Kidney epithelial cell (primary cell): ENCODE data around the gene KAT2A. TPM values are rescaled to one million over a fixed set of nuclear protein-coding genes. Genes with fewer than 3 reads are reported as not detected.

Experiments
- DNase-seq: peaks from one replicate; pipeline ENCODE4 v3.0.0-alpha.2; 2010; ENCODE audit warnings: low read depth
- H3K27me3 ChIP-seq: 2 replicates; pipeline ENCODE4 v1.6.0; 2011; ENCODE audit warnings: low read length; ENCODE audit not compliant: control insufficient read depth, insufficient read depth
- H3K36me3 ChIP-seq: 2 replicates; pipeline ENCODE4 v1.5.1; 2011; ENCODE audit warnings: low read length; ENCODE audit not compliant: control insufficient read depth, insufficient read depth
- H3K4me3 ChIP-seq: 2 replicates; pipeline ENCODE4 v1.5.1; 2011; ENCODE audit warnings: low read depth, mild to moderate bottlenecking, control low read depth, low read length
- total RNA-seq: library from RNA; depleted of rRNA; stranded (reverse); fragments of >200 nt; gene quantifications from 2 replicates; pipeline ENCODE4 v1.2.3, GENCODE V29; 2015
- TF ChIP-seq, protein P1 (sequence below): IDR thresholded peaks from 2 replicates; pipeline ENCODE4 v1.5.1; 2011; ENCODE audit warnings: mild to moderate bottlenecking, moderate library complexity, low read length, control low read depth, inconsistent platforms; ENCODE audit not compliant: insufficient read depth, poor library complexity, severe bottlenecking

The KAT2A gene
- total RNA-seq, 1 donor from 2014 or later, result 22.2 TPM

DNA sequence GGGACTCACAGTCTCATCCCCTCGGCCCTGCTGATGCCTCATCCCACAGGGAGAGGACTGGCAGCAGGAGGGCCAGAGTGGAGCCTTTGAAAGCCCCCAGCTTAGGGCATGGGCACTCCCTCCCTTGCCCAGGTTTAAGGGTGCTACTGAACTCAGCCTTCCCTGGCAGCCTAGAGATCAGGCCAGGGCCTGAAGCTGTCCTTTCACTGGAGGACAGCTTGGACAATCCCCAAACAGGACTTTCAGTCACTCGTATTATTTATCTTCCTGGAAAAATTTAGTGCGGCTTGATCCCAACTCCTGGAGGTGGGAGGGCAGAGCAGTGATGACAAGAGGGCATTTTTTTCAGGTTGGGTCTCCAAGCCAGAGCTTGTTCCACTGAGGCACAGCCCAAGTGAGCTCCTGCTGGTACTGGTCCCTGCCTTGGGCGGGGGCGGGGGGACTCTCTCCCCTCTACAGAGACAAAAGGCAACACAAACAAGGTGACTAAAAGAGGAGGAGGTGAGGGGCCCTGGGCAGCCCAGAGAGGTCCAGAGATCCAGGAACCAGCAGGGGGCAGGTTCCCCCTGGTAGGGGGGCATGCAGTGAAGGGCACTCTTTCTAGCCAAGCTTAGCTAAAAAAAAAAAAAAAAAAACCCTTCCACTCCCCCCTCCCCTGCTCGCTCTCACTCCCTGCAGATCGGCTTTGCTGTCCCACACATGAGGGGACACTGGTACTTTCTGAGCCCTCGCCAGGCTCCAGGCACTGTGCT lies 24.6 kb downstream of the KAT2A start:
- Histone ChIP-seq H3K36me3 (no peaks in the 10 kb centered on the region), H3K4me3 (no peak overlapping the region), H3K27me3 (peaks cover 26% of the 10 kb centered on the region)
- no peak for DNase-seq
- TF ChIP-seq, protein P1, sequence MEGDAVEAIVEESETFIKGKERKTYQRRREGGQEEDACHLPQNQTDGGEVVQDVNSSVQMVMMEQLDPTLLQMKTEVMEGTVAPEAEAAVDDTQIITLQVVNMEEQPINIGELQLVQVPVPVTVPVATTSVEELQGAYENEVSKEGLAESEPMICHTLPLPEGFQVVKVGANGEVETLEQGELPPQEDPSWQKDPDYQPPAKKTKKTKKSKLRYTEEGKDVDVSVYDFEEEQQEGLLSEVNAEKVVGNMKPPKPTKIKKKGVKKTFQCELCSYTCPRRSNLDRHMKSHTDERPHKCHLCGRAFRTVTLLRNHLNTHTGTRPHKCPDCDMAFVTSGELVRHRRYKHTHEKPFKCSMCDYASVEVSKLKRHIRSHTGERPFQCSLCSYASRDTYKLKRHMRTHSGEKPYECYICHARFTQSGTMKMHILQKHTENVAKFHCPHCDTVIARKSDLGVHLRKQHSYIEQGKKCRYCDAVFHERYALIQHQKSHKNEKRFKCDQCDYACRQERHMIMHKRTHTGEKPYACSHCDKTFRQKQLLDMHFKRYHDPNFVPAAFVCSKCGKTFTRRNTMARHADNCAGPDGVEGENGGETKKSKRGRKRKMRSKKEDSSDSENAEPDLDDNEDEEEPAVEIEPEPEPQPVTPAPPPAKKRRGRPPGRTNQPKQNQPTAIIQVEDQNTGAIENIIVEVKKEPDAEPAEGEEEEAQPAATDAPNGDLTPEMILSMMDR, result no peak

DNA sequence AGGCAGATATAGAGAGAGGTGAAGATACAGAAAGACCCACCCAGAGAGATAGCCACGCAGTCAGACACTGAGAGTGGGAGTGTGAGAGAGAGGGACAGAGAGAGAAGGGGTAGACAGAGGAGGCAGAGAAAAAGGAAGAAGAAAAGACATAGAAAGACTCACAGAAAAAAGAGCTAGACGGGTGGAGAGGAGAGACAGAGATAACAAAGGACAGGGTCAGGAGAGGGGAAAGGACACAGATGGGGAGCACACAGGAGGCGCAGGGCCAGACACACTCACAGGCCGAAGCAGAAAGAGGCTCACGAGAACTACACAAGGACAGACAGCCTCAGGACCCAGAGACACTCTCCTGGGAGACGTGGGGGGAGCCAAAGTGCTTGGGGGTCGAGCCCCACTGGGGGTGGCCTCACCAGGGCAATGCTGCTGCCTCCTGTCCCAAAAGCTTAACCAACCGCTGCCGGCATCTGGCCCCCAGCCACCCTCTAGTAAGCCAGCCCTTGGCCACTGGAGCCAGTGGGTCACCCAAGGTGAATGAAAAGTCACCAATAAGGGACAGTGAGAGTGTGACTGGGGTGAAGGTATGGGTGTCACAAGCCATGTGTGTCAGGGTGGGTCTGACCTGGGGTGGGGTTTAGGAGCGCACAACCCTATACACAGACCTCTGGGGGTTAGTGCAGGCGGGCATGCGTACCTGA lies 26.6 kb downstream of the KAT2A start:
- Histone ChIP-seq H3K27me3 (peaks cover 26% of the 10 kb centered on the region), H3K4me3 (no peak overlapping the region), H3K36me3 (no peaks in the 10 kb centered on the region)
- TF ChIP-seq, protein P1, result no peak
- DNase-seq, result no peak

DNA sequence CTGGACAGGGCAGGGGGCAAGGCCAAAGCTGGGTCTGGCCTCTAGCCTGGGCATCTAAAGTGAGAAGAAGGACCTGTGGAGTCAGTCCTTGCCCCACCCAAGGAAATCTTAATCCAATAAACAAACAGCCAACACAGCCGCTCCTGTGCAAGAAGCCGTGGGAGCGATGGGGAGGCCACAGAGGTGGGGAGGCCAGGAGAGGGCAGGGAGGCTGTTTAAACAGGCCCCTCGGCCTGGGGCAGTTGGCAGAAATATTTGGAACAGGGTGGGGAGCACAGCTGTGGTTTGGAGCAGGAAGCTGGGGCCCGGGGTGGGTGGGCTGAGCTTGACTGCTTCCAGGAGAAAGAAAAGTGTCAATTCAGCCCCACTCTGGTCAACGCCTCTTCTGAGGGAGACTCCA lies 28.2 kb downstream of the KAT2A start:
- DNase-seq, result no peak
- TF ChIP-seq, protein P1, result no peak
- Histone ChIP-seq H3K36me3 (no peaks in the 10 kb centered on the region), H3K27me3 (peaks cover 28% of the 10 kb centered on the region), H3K4me3 (no peak overlapping the region)

DNA sequence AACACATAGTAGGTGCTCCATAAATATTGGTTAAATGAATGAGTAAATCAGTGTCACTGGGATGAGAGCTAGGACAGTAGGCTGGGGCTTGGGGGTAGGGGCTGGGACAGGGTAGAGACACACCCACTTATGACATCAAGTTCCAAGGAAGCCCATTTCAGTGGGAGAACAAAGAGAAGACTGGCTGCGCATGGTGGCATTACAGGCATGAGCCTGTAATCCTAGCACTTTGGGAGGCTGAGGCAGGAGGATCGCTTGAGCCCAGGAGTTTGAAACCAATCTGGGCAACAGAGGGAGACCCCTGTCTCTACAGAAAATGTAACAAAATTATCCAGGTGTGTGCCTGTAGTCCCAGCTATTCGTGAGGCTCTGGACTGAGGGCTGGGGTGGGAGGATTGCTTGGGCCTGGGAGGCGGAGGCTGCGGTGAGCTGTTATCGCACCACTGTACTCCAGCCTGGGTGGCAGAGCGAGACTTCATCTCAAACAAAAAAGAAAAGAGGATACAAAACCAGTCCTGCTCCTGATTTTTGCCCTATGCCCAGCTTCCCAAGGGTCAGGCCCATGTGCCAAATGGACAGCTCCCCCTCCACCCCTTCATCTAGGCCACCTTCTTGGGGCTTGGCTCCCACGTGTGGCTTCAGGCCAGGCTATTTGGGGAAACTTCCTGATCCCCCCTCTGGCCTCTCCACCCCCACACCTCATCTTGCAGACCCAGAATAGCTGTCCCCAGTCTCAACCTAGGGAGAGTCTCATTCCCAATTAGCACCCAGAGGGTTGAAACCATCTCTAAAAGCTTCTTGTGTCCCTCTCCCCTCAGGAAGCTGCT lies 30.0 kb downstream of the KAT2A start:
- Histone ChIP-seq H3K27me3 (peaks cover 14% of the 10 kb centered on the region), H3K36me3 (no peaks in the 10 kb centered on the region), H3K4me3 (no peak overlapping the region)
- DNase-seq, result no peak
- TF ChIP-seq, protein P1, result no peak

DNA sequence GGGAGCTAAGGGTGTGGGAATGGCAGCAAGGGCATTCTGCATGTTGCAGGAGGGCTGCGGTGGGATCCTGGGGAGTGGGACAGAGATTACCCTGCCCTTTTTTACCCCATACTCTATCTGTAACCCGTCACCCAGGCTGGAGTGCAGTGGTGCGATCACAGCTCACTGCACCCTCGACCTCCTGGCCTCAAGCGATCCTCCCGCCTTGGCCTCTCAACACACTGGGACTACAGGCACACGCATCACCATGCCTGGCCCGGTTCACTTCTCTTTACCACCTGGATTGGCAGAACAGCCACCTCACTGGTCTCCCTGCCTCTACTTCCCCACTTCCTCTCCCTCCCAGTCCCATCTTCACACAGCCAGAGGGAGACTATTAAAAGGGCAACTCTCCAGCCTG lies 32.4 kb downstream of the KAT2A start:
- H3K36me3 ChIP-seq, result no peaks in the 10 kb centered on the region
- no peak for DNase-seq
- H3K27me3 ChIP-seq, result peaks cover 11% of the 10 kb centered on the region
- no peak overlapping the region for H3K4me3 ChIP-seq
- TF ChIP-seq, protein P1, result no peak
